H1 (cell line): ENCODE data around the gene MTX1. TPM values are rescaled to one million over a fixed set of nuclear protein-coding genes. Genes with fewer than 3 reads are reported as not detected.
A peak's percentile ranks its signal among the peaks of the same experiment; 100 is the strongest.

Experiments
- CTCF ChIA-PET: fragments of 300-600 bp; sonication (Branson Sonifier 250); formaldehyde crosslinking; loops from one replicate; lab custom pipeline; 2021; ENCODE audit not compliant: partially characterized antibody; lab: Charles Lee
- POLR2A ChIA-PET: fragments of 300-600 bp; sonication (Branson Sonifier 250); formaldehyde crosslinking; loops from one replicate; lab custom pipeline; 2021; ENCODE audit warnings: inconsistent platforms; ENCODE audit not compliant: partially characterized antibody; lab: Charles Lee
- DNase-seq, 2 experiments: peaks; one replicate each; pipeline versions ENCODE4 v3.0.0 to v3.0.0-alpha.2; 2010 to 2022; ENCODE audit warnings: low spot score in 2 of 2, low read depth in 1 of 2, mixed read lengths in 1 of 2
- FAIRE-seq: peaks from 2 replicates; lab custom pipeline; 2011; peaks lifted over from hg19 to GRCh38; lab: Jason Lieb, UNC
- H2AFZ ChIP-seq: 2 replicates; pipeline ENCODE4 v1.8.1; 2012; ENCODE audit warnings: low read length, inconsistent platforms
- H2AK5ac ChIP-seq: 2 replicates; pipeline ENCODE4 v1.6.1; 2013; ENCODE audit warnings: low read depth, low read length
- H2BK120ac ChIP-seq: replicated peaks from 2 replicates; pipeline ENCODE3; 2013; ENCODE audit warnings: low read depth, low read length, inconsistent platforms
- H2BK12ac ChIP-seq: 2 replicates; pipeline ENCODE4 v1.6.1; 2013; ENCODE audit warnings: low read depth, low read length
- H2BK15ac ChIP-seq: 2 replicates; pipeline ENCODE4 v1.6.1; 2013; ENCODE audit warnings: low read length
- H2BK20ac ChIP-seq: 2 replicates; pipeline ENCODE4 v1.6.1; 2013; ENCODE audit warnings: low read length
- H2BK5ac ChIP-seq: 2 replicates; pipeline ENCODE4 v1.6.1; 2013; ENCODE audit warnings: low read depth, low read length
- H3K14ac ChIP-seq: 2 replicates; pipeline ENCODE4 v1.6.1; 2013; ENCODE audit warnings: inconsistent platforms; ENCODE audit not compliant: insufficient read length
- H3K18ac ChIP-seq: 2 replicates; pipeline ENCODE4 v1.6.1; 2013; ENCODE audit warnings: low read length; ENCODE audit errors: extremely low read depth
- H3K23ac ChIP-seq: 2 replicates; pipeline ENCODE4 v1.6.1; 2013; ENCODE audit warnings: inconsistent platforms; ENCODE audit not compliant: insufficient read length
- H3K23me2 ChIP-seq: 2 replicates; pipeline ENCODE4 v1.6.1; 2013; ENCODE audit warnings: low read depth, low read length
- H3K27ac ChIP-seq: 2 replicates; pipeline ENCODE4 v1.6.1; 2011; ENCODE audit warnings: low read depth, low read length, inconsistent platforms
- H3K27me3 ChIP-seq, 4 experiments: replicated peaks in 1 of 4; 1 replicate in 1 of 4; 2 replicates in 3 of 4; pipeline versions ENCODE4 v1.6.1 to v1.8.1; 2011 to 2013; ENCODE audit warnings: low read length in 3 of 4, mild to moderate bottlenecking in 3 of 4, inconsistent platforms in 2 of 4, mixed read lengths in 2 of 4, moderate library complexity in 1 of 4; ENCODE audit not compliant: control insufficient read depth in 3 of 4, insufficient read depth in 3 of 4; ENCODE audit errors: extremely low read depth in 1 of 4
- H3K36me3 ChIP-seq, 4 experiments: 2 replicates each; pipeline versions ENCODE4 v1.6.1 to v1.8.1; 2011 to 2013; ENCODE audit warnings: mild to moderate bottlenecking in 4 of 4, low read length in 3 of 4, moderate library complexity in 2 of 4, control low read depth in 1 of 4, inconsistent platforms in 1 of 4; ENCODE audit not compliant: insufficient read depth in 4 of 4, control insufficient read depth in 2 of 4
- H3K4ac ChIP-seq: replicated peaks from 2 replicates; pipeline ENCODE3; 2013; ENCODE audit warnings: low read length, low read depth, mixed read lengths, inconsistent platforms; ENCODE audit not compliant: insufficient read length
- H3K4me1 ChIP-seq, 4 experiments: replicated peaks in 1 of 4; 1 replicate in 1 of 4; 2 replicates in 3 of 4; pipeline versions ENCODE4 v1.6.1 to v1.8.1; 2011 to 2013; ENCODE audit warnings: low read length in 3 of 4, inconsistent platforms in 2 of 4, mixed read lengths in 1 of 4; ENCODE audit not compliant: insufficient read depth in 4 of 4, control insufficient read depth in 3 of 4
- H3K4me2 ChIP-seq, 2 experiments: 2 replicates each; pipeline versions ENCODE4 v1.6.1 to v1.8.1; 2011 to 2013; ENCODE audit warnings: low read depth in 2 of 2, low read length in 2 of 2, control low read depth in 1 of 2, inconsistent platforms in 1 of 2, mild to moderate bottlenecking in 1 of 2; ENCODE audit not compliant: insufficient read depth in 1 of 2
- H3K4me3 ChIP-seq, 4 experiments: fragments of 200-600, 300-600 bp in 1 of 4; sonication (generic), shearing (Covaris generic), sonication (Bioruptor Twin) in 1 of 4; 2 replicates each; pipeline versions ENCODE4 v1.5.1 to v1.8.1; 2011 to 2016; ENCODE audit warnings: low read length in 4 of 4, low read depth in 3 of 4, control low read depth in 2 of 4, inconsistent platforms in 2 of 4, mild to moderate bottlenecking in 2 of 4, mixed read lengths in 1 of 4, moderate library complexity in 1 of 4; ENCODE audit not compliant: insufficient read depth in 2 of 4; ENCODE audit errors: extremely low read depth in 1 of 4
- H3K56ac ChIP-seq: replicated peaks from 2 replicates; pipeline ENCODE3; 2013; ENCODE audit warnings: low read depth, mild to moderate bottlenecking, mixed read lengths, low read length, inconsistent platforms; ENCODE audit not compliant: insufficient read length
- H3K79me1 ChIP-seq: 2 replicates; pipeline ENCODE4 v1.6.1; 2013; ENCODE audit warnings: low read depth, low read length, control low read depth
- H3K79me2 ChIP-seq, 2 experiments: 2 replicates each; pipeline versions ENCODE4 v1.6.1 to v1.8.1; 2012 to 2013; ENCODE audit warnings: low read length in 2 of 2, mild to moderate bottlenecking in 2 of 2, inconsistent platforms in 1 of 2; ENCODE audit not compliant: insufficient read depth in 2 of 2, control insufficient read depth in 1 of 2
- H3K9ac ChIP-seq, 4 experiments: replicated peaks in 1 of 4; 1 replicate in 1 of 4; 2 replicates in 3 of 4; pipeline versions ENCODE4 v1.6.1 to v1.8.1; 2011 to 2013; ENCODE audit warnings: low read depth in 3 of 4, low read length in 3 of 4, control low read depth in 2 of 4, mild to moderate bottlenecking in 2 of 4, moderate library complexity in 2 of 4, inconsistent platforms in 1 of 4; ENCODE audit errors: extremely low read depth in 1 of 4
- H3K9me3 ChIP-seq, 2 experiments: 2 replicates each; pipeline versions ENCODE4 v1.6.1 to v1.8.1; 2012 to 2013; ENCODE audit warnings: mild to moderate bottlenecking in 2 of 2, moderate library complexity in 2 of 2, control low read depth in 1 of 2, inconsistent platforms in 1 of 2, low read depth in 1 of 2, low read length in 1 of 2, mixed read lengths in 1 of 2; ENCODE audit not compliant: insufficient read depth in 2 of 2
- H4K20me1 ChIP-seq, 2 experiments: replicated peaks in 1 of 2; 2 replicates each; pipeline versions ENCODE3 to v1.8.1; 2011 to 2013; ENCODE audit warnings: inconsistent platforms in 2 of 2, low read length in 2 of 2, mild to moderate bottlenecking in 1 of 2; ENCODE audit not compliant: insufficient read depth in 2 of 2, control insufficient read depth in 1 of 2
- H4K5ac ChIP-seq: 2 replicates; pipeline ENCODE4 v1.6.1; 2013; ENCODE audit warnings: low read length, low read depth, mixed read lengths, inconsistent platforms; ENCODE audit not compliant: insufficient read length
- H4K8ac ChIP-seq: 2 replicates; pipeline ENCODE4 v1.8.0; 2013; ENCODE audit warnings: mild to moderate bottlenecking, moderate library complexity, low read length, inconsistent platforms; ENCODE audit not compliant: insufficient read depth; ENCODE audit errors: extremely low read depth
- H4K91ac ChIP-seq: replicated peaks from 2 replicates; pipeline ENCODE3; 2013; ENCODE audit warnings: low read length, mixed read lengths, inconsistent platforms; ENCODE audit not compliant: insufficient read length
- CTCF ChIP-seq, 3 experiments: IDR thresholded peaks; 1 replicate in 2 of 3; 2 replicates in 1 of 3; pipeline versions ENCODE4 v1.5.1 to v1.6.1; 2011; ENCODE audit warnings: low read length in 3 of 3, mild to moderate bottlenecking in 3 of 3, inconsistent platforms in 2 of 3, low read depth in 1 of 3, moderate library complexity in 1 of 3; ENCODE audit not compliant: insufficient read depth in 1 of 3; ENCODE audit errors: control extremely low read depth in 1 of 3
- RNF2 ChIP-seq: fragments of 200-900, 300-1000 bp; sonication (generic); IDR thresholded peaks from 2 replicates; pipeline ENCODE4 v1.7.1; 2016; ENCODE audit warnings: borderline replicate concordance, low read depth, mild to moderate bottlenecking, antibody characterized with exemption, low read length; ENCODE audit not compliant: poor library complexity, severe bottlenecking; ENCODE audit errors: missing control alignments
- WGBS, 2 experiments: shearing (Covaris generic) in 1 of 2; methylation state at CpG; one replicate each; pipeline versions ENCODE4 v1.1.6 to v1.1.7; 2013 to 2015; ENCODE audit warnings: low lambda C conversion rate in 2 of 2, mixed read lengths in 2 of 2, inconsistent platforms in 1 of 2, low coverage in 1 of 2, missing lambda C conversion rate in 1 of 2; ENCODE audit not compliant: insufficient replicate concordance in 2 of 2, insufficient coverage in 1 of 2, insufficient read length in 1 of 2; ENCODE audit errors: extremely low coverage in 1 of 2, missing lambda C conversion rate in 1 of 2; 5-methylcytosine and 5-hydroxymethylcytosine counted together
- polyA plus RNA-seq, 7 experiments: library from polyadenylated mRNA; depleted of rRNA in 3 of 7; stranded (reverse) in 5 of 7; unstranded in 2 of 7; fragments of >200 nt in 5 of 7; fragments of 200-250 nt in 2 of 7; gene quantifications; 1 replicate in 5 of 7; 2 replicates in 1 of 7; 4 replicates in 1 of 7; pipeline versions ENCODE4 v1.2.1 to v1.2.3, GENCODE V29; 2011 to 2013; ENCODE audit warnings: missing spikeins in 2 of 7, mixed read lengths in 2 of 7
- total RNA-seq: library from RNA; stranded (reverse); fragmentation: NEBNext Ultra II Directional; extraction: Animal tissue kit (Norgen Biotek cat#: 25700); gene quantifications from 2 replicates; pipeline ENCODE4 v1.2.1, GENCODE V29; 2021

Gene MTX1
- total and polyA plus RNA-seq, 2 of the 8 experiments (the other 6 are each of a cell fraction or from before 2014, with no cell fraction given): 47.9 to 131 TPM

GRCh38 chr1:155261493-155261851 is 53.0 kb downstream of the MTX1 start:
- Histone ChIP-seq H3K4me1 (peaks cover 0 to 8% (median 4%) of the 10 kb centered on the region in 4 experiments; a peak in 3 of 7 replicates), H2BK5ac (no peak overlapping the region; the same call in 1 of the 2 replicates), H3K27me3 (no peaks in the 10 kb centered on the region), H3K9me3 (no peaks in the 10 kb centered on the region), H2BK12ac (no peak overlapping the region), H3K27ac (no peak overlapping the region), H2BK120ac (no peak overlapping the region), H2BK20ac (no peak overlapping the region), H3K4me2 (peak overlapping the region; percentile 74 to 97), H3K4me3 (peak overlapping the region; percentile 71 to 89 (median 76)), H3K4ac (no peak overlapping the region), H3K18ac (no peak overlapping the region), H2AK5ac (no peak overlapping the region; the same call in 1 of the 2 replicates), H3K56ac (no peak overlapping the region), H3K79me2 (peaks cover 0 to 14% of the 10 kb centered on the region in 2 experiments; a peak in 1 of 4 replicates), H3K9ac (peak overlapping the region; percentile 16 to 70 (median 50); a peak in 6 of 7 replicates), H4K8ac (no peak overlapping the region), H4K5ac (no peak overlapping the region), H2AFZ (peak overlapping the region; percentile 23; the same call in 1 of the 2 replicates), H3K14ac (no peak overlapping the region), H2BK15ac (no peak overlapping the region), H4K20me1 (peaks cover 0 to 2% of the 10 kb centered on the region in 2 experiments), H3K23ac (no peak overlapping the region), H3K36me3 (peaks cover 18 to 41% (median 36%) of the 10 kb centered on the region in 4 experiments), H4K91ac (no peak overlapping the region), H3K79me1 (peaks cover 6% of the 10 kb centered on the region; the same call in 1 of the 2 replicates), H3K23me2 (peaks cover 5% of the 10 kb centered on the region)
- 8% methylated on average over 9 of the region's 9 CpGs; no CpG with 5 or more reads in 1 of the 2 experiments for WGBS, 2 experiments
- no peak for FAIRE-seq
- ChIA-PET CTCF (interaction anchor here (0.6 to 4.0 kb wide), 9 partner anchors 11 to 376 kb away, joined by 3 to 63 read pairs (median 5); no protein-coding TSS in a partner anchor), POLR2A (interaction anchor here (0.7 to 6.4 kb wide), 24 partner anchors 11 to 421 kb away, joined by 3 to 87 read pairs (median 5); partner anchors contain the start of genes CLK2, FDPS, HCN3 and RUSC1)
- DNase-seq: no peak
- TF ChIP-seq CTCF (IDR thresholded peaks at IDR 0.05; ENCODE audit: control extremely low read depth in 1 of 3, insufficient read depth in 1 of 3, low read depth in 1 of 3, low read length in 3 of 3) (peak in 1 of 3 experiments; percentile 15; a peak in 1 of 4 replicates), RNF2 (no peak)
